ENCODE measurements around the gene NOL11. TPM values are rescaled to one million over a fixed set of nuclear protein-coding genes. Genes with fewer than 3 reads are reported as not detected.
"Not testable (repeated sequence)": the region's sequence is repeated elsewhere in the genome, so short reads cannot be mapped to it uniquely, and the experiment has no call there.

The NOL11 gene
- total RNA-seq, 6 experiments from 2014 or later = 35.0 to 50.7 (median 44.2) TPM

GRCh38 chr17:67747681-67748235, 30.0 kb downstream of the NOL11 start:
- Mint-ChIP-seq H3K36me3 (ENCODE audit: low read depth) (peaks cover 20% of the 10 kb centered on the region), H3K9me3 (no peaks in the 10 kb centered on the region), H3K27ac (no peak overlapping the region), H3K4me3 (no peak overlapping the region), H3K27me3 (ENCODE audit: insufficient read depth) (peaks cover 1% of the 10 kb centered on the region; the same call in 1 of the 2 replicates), H3K4me1 (ENCODE audit: low read depth) (no peaks in the 10 kb centered on the region)
- no peak for TF ChIP-seq CTCF (IDR thresholded peaks at IDR 0.05)
- no peak for DNase-seq

GRCh38 chr17:67750067-67750466, 32.3 kb downstream of the NOL11 start:
- H3K4me3 Mint-ChIP-seq = no peak overlapping the region
- peaks cover 15% of the 10 kb centered on the region; the same call in 1 of the 2 replicates for H3K36me3 Mint-ChIP-seq (ENCODE audit: low read depth)
- peaks cover 2% of the 10 kb centered on the region; the same call in 1 of the 2 replicates for H3K27me3 Mint-ChIP-seq (ENCODE audit: insufficient read depth)
- no peak for TF ChIP-seq CTCF (IDR thresholded peaks at IDR 0.05)
- H3K4me1 Mint-ChIP-seq (ENCODE audit: low read depth) = peaks cover 2% of the 10 kb centered on the region
- DNase-seq = no peak
- H3K27ac Mint-ChIP-seq = no peak overlapping the region
- no peaks in the 10 kb centered on the region for H3K9me3 Mint-ChIP-seq

- DNase-seq = no peak
- Mint-ChIP-seq H3K36me3 (ENCODE audit: low read depth) (peaks cover 21% of the 10 kb centered on the region), H3K27me3 (ENCODE audit: insufficient read depth) (peaks cover 2% of the 10 kb centered on the region; the same call in 1 of the 2 replicates), H3K4me1 (ENCODE audit: low read depth) (peaks cover 14% of the 10 kb centered on the region), H3K27ac (no peak overlapping the region), H3K9me3 (no peaks in the 10 kb centered on the region), H3K4me3 (no peak overlapping the region)
- no peak for TF ChIP-seq CTCF (IDR thresholded peaks at IDR 0.05)
Measured at GRCh38 chr17:67751101-67752074, 33.7 kb downstream of the NOL11 start.

- H3K27me3 Mint-ChIP-seq (ENCODE audit: insufficient read depth) = not testable (repeated sequence)
- H3K36me3 Mint-ChIP-seq (ENCODE audit: low read depth) = peaks cover 21% of the 10 kb centered on the region
Measured at GRCh38 chr17:67752160-67752559, 34.4 kb downstream of the NOL11 start.

GRCh38 chr17:67753026-67753425, 35.3 kb downstream of the NOL11 start:
- H3K36me3 Mint-ChIP-seq (ENCODE audit: low read depth) = peaks cover 16% of the 10 kb centered on the region
- peaks cover 2% of the 10 kb centered on the region; the same call in 1 of the 2 replicates for H3K27me3 Mint-ChIP-seq (ENCODE audit: insufficient read depth)
- no peak overlapping the region for H3K27ac Mint-ChIP-seq
- peaks cover 14% of the 10 kb centered on the region for H3K4me1 Mint-ChIP-seq (ENCODE audit: low read depth)
- no peak for TF ChIP-seq CTCF (IDR thresholded peaks at IDR 0.05)
- no peaks in the 10 kb centered on the region for H3K9me3 Mint-ChIP-seq
- no peak for DNase-seq
- H3K4me3 Mint-ChIP-seq = no peak overlapping the region

More at GRCh38 chr17:67752160-67752559, 34.4 kb downstream of the NOL11 start:
- not testable (repeated sequence) for H3K27ac Mint-ChIP-seq, H3K9me3 Mint-ChIP-seq, H3K4me3 Mint-ChIP-seq, DNase-seq
- peaks cover 14% of the 10 kb centered on the region for H3K4me1 Mint-ChIP-seq (ENCODE audit: low read depth)

- no peak overlapping the region for H3K27ac Mint-ChIP-seq
- H3K4me3 Mint-ChIP-seq = no peak overlapping the region
- no peak for TF ChIP-seq CTCF (IDR thresholded peaks at IDR 0.05)
- no peak for DNase-seq
- no peaks in the 10 kb centered on the region for H3K9me3 Mint-ChIP-seq
- H3K27me3 Mint-ChIP-seq (ENCODE audit: insufficient read depth) = peaks cover 2% of the 10 kb centered on the region; the same call in 1 of the 2 replicates
- peaks cover 14% of the 10 kb centered on the region for H3K4me1 Mint-ChIP-seq (ENCODE audit: low read depth)
- H3K36me3 Mint-ChIP-seq (ENCODE audit: low read depth) = peaks cover 10% of the 10 kb centered on the region
Measured at GRCh38 chr17:67754001-67754400, 36.3 kb downstream of the NOL11 start.

- Mint-ChIP-seq H3K4me1 (ENCODE audit: low read depth) (peaks cover 20% of the 10 kb centered on the region), H3K36me3 (ENCODE audit: low read depth) (peaks cover 10% of the 10 kb centered on the region)
- H3K27ac Mint-ChIP-seq; H3K9me3 Mint-ChIP-seq; H3K27me3 Mint-ChIP-seq (ENCODE audit: insufficient read depth); H3K4me3 Mint-ChIP-seq; DNase-seq: not testable (repeated sequence)
Measured at GRCh38 chr17:67754686-67755085, 37.0 kb downstream of the NOL11 start.

GRCh38 chr17:67756766-67757165, 39.0 kb downstream of the NOL11 start:
- H3K36me3 Mint-ChIP-seq (ENCODE audit: low read depth); H3K27me3 Mint-ChIP-seq (ENCODE audit: insufficient read depth); DNase-seq; H3K27ac Mint-ChIP-seq; H3K4me3 Mint-ChIP-seq; H3K9me3 Mint-ChIP-seq: not testable (repeated sequence)
- peaks cover 23% of the 10 kb centered on the region for H3K4me1 Mint-ChIP-seq (ENCODE audit: low read depth)

Data from HFFc6 (cell line).